ENCODE data around the gene PDE9A.

GRCh38 chr21:42627527-42628289 is 25.7 kb upstream of the PDE9A start:
- TF ChIP-seq RORB (CRISPR knock-in tag; IDR thresholded peaks at IDR 0.05): no peak
- no peak for TF ChIP-seq CTCF (IDR thresholded peaks at IDR 0.05)
- TF ChIP-seq SP1 (CRISPR knock-in tag; conservative IDR thresholded peaks at IDR 0.05): no peak
- no peak for TF ChIP-seq ZNF138 (CRISPR knock-in tag; conservative IDR thresholded peaks at IDR 0.05)
- TF ChIP-seq ZNF281 (CRISPR knock-in tag; IDR thresholded peaks at IDR 0.05): no peak
- TF ChIP-seq FOXJ3 (CRISPR knock-in tag; IDR thresholded peaks at IDR 0.05; ENCODE audit: borderline replicate concordance): no peak
- no peak for TF ChIP-seq MLX (CRISPR knock-in tag; IDR thresholded peaks at IDR 0.05)

Measured in WTC11 (cell line).